Measurements from ENCODE around the gene DRD3. TPM values are rescaled to one million over a fixed set of nuclear protein-coding genes. Genes with fewer than 3 reads are reported as not detected.

Gene DRD3
- total RNA-seq, 6 experiments from 2014 or later = not detected

DNA sequence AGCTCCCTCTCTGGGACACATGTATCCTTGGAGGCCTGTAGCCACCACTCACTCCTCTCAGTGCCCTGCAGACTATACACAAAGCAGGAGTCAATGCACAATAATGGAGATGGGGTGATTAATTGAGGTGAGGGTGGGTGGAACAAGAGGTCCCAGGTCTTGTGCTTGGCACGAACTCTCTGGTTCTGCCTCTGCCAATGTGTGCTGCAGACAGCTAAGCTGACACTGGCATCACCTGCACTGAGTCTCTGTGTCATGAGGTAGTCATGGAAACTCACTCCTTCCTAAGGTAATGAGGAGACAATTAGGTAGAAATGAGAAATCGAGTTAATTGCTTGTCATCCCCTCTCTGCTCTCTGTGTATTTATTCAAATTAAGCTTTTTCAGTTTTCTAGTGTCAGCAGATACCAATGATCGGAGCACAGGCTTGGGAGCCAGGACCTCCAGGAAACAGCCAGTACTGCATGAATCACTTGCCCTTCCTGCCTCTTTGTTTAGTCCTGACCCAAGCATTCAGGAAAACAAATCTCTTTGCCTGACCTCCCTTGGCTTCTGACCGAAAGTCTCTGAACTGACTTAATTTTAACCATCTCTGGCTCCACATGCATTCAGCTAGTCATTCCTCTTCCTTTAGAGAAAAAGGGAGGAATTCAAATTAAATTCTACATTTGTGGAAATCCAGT lies 56.7 kb downstream of the DRD3 start:
- no peaks in the 10 kb centered on the region for H3K27me3 Mint-ChIP-seq (ENCODE audit: insufficient read depth)
- no peak overlapping the region for H3K4me3 Mint-ChIP-seq
- peaks cover 17% of the 10 kb centered on the region for H3K4me1 Mint-ChIP-seq (ENCODE audit: low read depth)
- DNase-seq = peak; percentile 29
- TF ChIP-seq, protein P1, sequence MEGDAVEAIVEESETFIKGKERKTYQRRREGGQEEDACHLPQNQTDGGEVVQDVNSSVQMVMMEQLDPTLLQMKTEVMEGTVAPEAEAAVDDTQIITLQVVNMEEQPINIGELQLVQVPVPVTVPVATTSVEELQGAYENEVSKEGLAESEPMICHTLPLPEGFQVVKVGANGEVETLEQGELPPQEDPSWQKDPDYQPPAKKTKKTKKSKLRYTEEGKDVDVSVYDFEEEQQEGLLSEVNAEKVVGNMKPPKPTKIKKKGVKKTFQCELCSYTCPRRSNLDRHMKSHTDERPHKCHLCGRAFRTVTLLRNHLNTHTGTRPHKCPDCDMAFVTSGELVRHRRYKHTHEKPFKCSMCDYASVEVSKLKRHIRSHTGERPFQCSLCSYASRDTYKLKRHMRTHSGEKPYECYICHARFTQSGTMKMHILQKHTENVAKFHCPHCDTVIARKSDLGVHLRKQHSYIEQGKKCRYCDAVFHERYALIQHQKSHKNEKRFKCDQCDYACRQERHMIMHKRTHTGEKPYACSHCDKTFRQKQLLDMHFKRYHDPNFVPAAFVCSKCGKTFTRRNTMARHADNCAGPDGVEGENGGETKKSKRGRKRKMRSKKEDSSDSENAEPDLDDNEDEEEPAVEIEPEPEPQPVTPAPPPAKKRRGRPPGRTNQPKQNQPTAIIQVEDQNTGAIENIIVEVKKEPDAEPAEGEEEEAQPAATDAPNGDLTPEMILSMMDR (IDR thresholded peaks at IDR 0.05) = no peak
- peak overlapping the region; percentile 65 for H3K27ac Mint-ChIP-seq
- no peaks in the 10 kb centered on the region for H3K9me3 Mint-ChIP-seq
- no peaks in the 10 kb centered on the region for H3K36me3 Mint-ChIP-seq (ENCODE audit: low read depth)

DNA sequence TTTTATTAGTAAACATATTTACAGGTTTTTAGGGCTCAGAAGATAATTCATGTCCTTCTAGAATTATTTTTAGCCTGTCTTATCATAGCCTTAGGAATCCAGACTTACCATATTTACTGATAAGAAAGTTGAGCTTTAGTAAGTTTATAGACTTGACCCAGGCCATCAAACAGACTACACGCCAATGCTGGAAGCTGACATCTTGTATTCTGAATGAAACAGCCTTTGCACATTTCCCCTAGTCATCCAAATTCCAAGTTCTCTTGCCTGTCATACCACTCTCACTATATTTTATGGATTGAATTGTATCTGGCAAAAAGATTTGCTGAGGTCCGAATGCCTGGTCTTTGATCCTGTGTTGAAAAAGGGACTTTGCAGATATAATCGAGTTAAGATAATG lies 58.6 kb downstream of the DRD3 start:
- H3K27ac Mint-ChIP-seq = 0 out of 2 replicates have a peak overlapping the region, but pooled peaks have one; percentile 5
- no peaks in the 10 kb centered on the region for H3K27me3 Mint-ChIP-seq (ENCODE audit: insufficient read depth)
- H3K36me3 Mint-ChIP-seq (ENCODE audit: low read depth) = no peaks in the 10 kb centered on the region
- no peak overlapping the region for H3K4me3 Mint-ChIP-seq
- TF ChIP-seq, protein P1 (IDR thresholded peaks at IDR 0.05) = no peak
- peaks cover 19% of the 10 kb centered on the region for H3K4me1 Mint-ChIP-seq (ENCODE audit: low read depth)
- DNase-seq = no peak
- H3K9me3 Mint-ChIP-seq = no peaks in the 10 kb centered on the region

DNA sequence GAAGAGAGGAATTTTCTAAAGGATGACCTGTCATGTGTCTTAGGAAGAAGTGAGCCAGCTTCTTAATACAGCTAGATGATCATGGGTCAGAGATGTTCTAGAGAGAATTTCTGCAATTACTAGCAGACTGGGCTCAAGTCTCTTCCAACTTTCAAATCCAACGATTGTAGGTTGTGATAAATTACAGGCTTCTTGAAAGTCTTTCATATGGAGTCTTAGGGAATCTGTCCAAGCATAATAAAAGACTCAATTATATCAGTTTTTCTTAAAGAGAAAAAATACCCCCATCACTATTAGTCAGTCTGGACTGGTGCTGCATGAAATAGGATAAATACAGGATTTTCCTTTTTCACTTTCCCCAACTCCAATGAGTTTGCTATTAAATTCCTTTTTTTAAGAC lies 59.1 kb downstream of the DRD3 start:
- Mint-ChIP-seq H3K4me3 (no peak overlapping the region), H3K27ac (no peak overlapping the region), H3K36me3 (ENCODE audit: low read depth) (no peaks in the 10 kb centered on the region), H3K9me3 (no peaks in the 10 kb centered on the region), H3K27me3 (ENCODE audit: insufficient read depth) (no peaks in the 10 kb centered on the region), H3K4me1 (ENCODE audit: low read depth) (peaks cover 23% of the 10 kb centered on the region)
- DNase-seq = no peak
- TF ChIP-seq, protein P1 (IDR thresholded peaks at IDR 0.05) = no peak

DNA sequence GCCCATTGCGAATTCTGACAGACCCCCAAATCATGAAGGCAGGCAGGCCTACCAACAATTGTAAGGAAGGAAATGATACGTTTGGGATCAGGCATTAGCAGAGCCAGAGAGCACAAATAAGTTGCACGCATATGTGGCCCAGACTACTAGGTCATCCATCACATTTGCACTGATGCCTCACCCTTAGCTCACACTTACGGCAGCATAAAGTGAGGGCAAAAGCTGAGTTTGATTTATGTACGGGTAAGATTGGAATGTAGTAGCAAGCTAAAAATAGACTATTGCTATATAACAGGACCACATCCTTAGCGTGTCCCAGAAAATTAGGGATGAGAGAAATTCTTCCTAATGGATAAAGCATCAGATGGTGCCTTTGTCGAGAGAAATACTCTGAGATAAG lies 63.7 kb downstream of the DRD3 start:
- Mint-ChIP-seq H3K4me1 (ENCODE audit: low read depth) (peaks cover 21% of the 10 kb centered on the region), H3K9me3 (no peaks in the 10 kb centered on the region), H3K36me3 (ENCODE audit: low read depth) (no peaks in the 10 kb centered on the region), H3K27ac (no peak overlapping the region), H3K4me3 (no peak overlapping the region), H3K27me3 (ENCODE audit: insufficient read depth) (no peaks in the 10 kb centered on the region)
- TF ChIP-seq, protein P1 (IDR thresholded peaks at IDR 0.05) = no peak
- no peak for DNase-seq

DNA sequence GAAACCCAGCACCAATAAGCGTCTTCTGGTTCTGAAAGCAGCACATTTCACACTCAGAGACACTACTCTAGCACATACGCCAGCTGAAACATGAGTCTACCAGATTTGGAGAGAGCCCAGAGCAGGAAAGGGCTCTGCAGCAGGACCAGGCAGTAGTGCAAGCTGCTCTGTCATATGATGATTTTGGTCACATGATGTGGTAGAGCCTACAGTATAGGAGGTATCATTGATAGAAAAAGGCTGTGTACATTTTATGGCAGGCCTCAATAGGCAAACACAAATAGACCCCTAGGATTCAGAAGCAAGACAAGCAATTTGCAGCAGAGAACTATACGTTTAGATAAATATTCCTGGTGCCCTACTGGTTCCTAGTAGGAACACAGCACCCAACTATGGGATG lies 64.1 kb downstream of the DRD3 start:
- TF ChIP-seq, protein P1 (IDR thresholded peaks at IDR 0.05) = no peak
- H3K4me1 Mint-ChIP-seq (ENCODE audit: low read depth) = peaks cover 25% of the 10 kb centered on the region
- no peak for DNase-seq
- H3K27ac Mint-ChIP-seq = no peak overlapping the region
- no peak overlapping the region for H3K4me3 Mint-ChIP-seq
- H3K27me3 Mint-ChIP-seq (ENCODE audit: insufficient read depth) = no peaks in the 10 kb centered on the region
- H3K36me3 Mint-ChIP-seq (ENCODE audit: low read depth) = no peaks in the 10 kb centered on the region
- H3K9me3 Mint-ChIP-seq = no peaks in the 10 kb centered on the region

All from HFFc6 (cell line).